Kasumi-1 (cell line): ENCODE results near the gene PPIF.
A peak's percentile ranks its signal among the peaks of the same experiment; 100 is the strongest.

Experiments used
- DNase-seq, 2 experiments: peaks; one replicate each; lab custom pipeline; 2025; lab: John Stamatoyannopoulos, UW

The PPIF gene

DNA sequence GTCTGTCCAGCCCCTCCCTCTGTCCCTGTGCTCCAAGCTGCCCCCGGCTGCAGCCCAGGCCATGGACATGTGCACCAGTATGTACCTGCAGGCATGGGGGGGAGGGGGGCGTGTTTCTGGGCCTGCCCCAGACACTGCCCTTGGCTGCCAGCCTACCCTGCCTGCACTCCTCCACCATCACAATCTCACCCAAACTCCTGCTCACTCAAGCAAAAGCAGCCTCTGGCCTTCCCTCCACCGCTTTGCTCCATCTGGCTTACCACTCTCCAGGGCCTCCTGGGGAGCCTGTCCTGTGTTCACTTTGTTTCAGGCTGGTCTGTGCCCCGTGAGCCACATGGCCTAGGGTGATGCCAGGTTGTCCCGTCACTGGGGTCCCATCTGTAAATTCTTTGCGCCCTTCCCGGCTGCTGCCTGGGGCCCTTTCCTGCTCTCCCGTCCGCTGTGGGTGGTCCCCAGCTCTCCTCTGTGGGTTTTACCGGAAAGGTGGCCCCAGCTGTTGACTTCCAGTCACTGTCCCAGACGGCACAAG is 33.3 kb upstream of the PPIF start:
- DNase-seq: no peak

DNA sequence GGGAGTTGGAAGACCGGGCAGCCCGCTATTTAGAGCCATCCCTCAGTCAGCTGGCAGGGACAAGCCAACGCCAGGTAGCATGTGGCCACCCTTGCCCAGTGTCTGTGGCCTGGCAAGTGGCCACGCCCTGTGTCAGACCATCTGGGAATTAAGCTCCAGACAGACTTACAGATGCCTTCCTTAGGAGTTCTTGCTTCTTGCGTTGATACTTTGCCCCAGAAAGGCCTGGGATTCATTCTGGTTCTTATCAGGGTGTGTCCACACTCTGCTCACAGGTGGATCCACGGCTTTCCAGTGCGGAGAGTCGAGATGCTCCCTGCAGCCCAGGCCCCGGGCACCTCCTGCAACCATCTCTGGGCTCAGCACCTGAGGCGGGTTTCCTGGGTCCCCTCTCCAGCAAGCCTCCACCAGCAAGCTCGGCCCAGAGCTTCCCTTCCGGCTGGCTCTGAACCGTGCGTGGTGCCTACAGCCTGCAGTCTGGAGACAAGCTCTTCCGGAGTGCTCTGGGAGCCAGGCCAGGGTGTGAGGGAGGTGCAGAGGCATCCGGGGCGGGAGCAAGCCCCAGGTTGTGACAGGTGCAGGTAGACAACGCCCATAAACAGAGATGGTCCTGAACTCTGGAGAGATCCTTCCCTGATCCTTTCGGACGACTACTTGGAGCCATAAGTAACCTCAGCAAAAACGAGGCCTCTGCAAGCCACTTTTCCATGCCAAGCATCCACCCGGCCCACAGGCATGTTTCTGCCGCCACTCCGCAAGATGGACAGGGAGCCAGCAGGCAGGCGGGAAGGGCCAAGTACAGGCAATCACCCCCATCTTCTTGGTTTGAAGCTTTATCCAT is 32.3 kb upstream of the PPIF start:
- DNase-seq: no peak

DNA sequence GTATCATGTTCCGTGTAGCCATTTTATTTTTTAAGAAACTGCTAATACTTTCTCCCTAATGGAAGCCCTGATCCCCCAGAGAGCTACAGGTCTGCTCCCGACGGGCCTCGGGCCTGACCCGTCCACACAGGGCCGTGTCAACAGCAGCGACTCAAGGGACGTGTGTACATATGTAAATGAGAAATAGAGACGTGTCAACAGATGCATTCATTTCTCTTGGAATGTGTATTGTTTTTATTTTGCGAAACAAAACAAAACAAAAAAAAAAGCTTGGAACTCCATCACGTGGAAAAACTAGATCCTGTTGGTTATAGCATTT is 31.7 kb upstream of the PPIF start:
- no peak for DNase-seq

DNA sequence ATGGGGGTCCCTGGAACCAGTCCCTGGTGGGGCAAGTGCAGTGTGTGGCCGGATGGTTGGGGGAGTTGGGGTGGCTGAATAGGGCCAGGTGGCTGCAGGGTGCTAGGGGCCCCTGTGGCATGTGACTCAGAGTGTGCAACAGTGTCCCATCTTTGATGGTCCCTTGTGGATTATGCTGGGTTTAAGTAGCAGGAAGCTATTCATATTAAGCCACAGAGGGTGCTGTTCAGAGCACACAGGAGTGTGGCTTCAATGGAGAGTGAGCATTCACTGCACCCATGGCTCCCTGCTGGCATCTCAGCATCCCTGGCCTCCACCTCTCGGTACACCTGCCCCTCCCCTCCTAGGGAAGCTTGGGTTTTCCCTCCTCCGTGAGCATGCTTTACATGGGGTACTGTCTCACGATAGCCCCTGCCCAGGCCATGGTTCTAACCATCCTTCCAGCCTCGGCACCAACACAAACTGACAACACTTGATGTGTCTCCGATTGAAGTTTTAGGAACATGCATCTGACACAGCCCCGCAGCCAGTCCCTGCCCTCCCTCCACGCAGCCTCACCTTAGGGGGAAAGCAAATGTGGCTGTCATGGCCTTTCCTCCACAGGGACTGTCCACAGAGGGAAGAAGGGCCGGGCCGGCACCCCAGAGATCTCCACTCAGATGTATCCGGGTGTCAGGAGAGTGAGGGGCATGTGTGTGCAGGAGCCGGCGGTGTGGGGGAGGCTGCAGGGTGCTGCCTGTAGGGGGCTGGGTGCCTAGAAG is 30.4 kb upstream of the PPIF start:
- peak; percentile 55 to 63 for DNase-seq

DNA sequence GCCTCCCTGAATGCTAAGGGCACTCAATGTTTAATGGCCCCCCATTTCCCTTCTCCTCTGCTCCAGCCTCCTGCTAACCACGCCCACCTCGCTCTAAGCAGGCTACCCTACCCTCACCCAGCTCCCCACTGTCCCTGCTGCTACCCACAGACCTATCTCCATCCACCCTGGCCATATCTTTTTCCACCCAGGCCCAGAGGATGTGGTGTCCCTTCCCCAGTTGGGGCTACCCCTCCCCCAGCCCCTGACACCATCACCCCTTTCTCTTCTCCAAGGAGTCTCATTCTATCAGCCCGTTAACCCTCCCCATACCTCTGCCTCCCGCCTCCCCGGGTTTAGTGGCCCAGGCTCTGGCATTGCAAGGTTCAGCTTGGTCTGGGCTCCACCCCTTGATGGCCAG is 28.9 kb upstream of the PPIF start:
- no peak for DNase-seq

DNA sequence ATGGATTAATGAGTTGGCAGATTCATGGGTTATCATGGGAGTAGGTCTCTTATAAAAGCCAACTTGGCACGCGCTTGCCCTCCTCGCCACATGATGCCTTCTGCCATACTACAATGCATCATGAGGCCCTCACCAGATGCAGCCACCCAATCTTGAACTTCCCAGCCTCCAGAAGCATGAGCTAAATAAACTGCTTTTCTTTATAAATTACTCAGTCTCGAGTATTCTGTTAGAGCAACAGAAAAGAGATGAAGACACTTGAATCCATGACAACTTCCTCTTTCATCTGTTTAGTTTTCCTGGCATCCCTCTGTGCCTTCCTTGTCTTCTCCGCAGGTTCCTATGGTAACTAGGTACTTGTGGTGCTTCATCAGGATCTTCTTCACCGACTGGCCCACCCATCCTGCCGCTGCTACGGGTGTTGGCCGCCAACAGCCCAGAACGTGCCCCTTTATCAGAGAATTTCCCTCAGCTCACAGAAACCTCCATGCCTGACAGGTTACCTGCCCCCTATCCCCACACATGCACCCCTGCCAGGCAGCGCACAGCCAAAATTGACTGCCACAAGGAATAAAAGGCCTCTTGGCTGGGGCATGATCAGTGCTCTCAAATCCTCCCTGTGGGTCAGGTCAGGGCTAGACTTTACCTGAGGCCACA is 28.0 kb upstream of the PPIF start:
- DNase-seq: peak in 1 of 2 experiments; percentile 15

DNA sequence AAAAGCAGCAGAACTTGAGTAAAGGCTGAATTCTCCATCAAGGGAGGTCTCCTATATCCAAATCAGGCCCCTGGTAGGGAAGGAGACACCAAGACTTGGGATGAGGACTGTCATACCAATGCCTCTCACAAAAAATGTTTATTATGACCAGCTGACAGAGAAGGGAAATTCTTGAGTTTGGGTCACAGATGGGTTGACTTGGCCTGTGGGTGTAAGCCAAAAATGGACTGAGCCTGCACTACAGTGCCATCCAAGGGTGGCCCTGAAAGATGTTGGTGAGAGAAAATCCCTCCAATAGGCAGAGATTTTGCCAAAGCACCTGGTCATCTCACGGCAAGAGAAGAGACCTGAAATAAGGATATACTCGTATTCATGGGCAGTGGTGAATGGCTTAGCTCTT is 27.0 kb upstream of the PPIF start:
- DNase-seq: no peak

DNA sequence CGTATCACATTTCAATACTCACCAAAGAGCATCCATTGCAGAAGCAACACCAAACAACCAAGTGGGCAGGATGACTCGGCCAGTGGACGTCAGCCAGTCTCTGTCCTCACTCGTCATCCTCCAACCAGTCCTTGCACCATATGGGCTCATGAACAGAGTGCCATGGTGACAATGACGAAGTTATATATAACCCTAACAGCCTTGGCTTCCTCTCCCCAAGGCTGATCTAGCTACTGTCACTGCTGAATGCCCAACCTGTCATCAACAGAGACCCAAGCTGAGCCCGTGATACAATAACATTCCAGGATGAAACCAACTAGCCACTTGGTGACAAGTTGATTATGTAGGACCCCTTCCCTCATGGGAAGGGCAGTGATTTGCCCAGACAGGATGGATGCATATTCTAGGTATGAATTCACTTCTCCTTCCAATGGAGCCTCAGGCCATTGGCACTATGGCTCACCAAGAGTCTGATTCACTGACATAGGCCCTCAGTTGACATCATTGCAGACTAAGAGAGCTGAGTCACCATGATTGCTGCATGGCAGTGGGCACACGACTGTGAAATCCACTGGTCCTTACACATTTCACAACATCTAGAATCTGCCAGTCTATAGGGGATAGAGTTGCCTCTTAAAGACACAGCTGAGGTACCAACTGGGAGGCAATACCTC is 26.3 kb upstream of the PPIF start:
- DNase-seq: no peak

DNA sequence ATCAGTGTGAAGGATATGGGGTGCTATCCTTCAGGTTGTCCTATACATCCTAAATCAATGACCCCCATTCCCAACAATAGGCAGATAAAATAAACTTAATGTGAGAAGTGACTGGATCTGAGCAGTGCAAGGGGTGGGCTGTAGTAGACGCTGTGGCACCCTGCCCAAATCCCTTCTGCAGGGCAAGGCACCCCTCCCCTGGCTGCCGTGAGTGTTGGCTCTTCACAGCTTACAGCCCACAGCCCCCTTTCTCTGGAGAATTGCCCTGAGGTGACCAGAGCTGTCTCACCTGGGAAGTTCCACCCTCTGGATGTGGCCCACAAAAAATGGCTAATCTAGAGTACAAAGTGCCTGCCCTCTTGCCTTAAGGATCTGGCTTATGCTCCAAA is 25.8 kb upstream of the PPIF start:
- DNase-seq: no peak

DNA sequence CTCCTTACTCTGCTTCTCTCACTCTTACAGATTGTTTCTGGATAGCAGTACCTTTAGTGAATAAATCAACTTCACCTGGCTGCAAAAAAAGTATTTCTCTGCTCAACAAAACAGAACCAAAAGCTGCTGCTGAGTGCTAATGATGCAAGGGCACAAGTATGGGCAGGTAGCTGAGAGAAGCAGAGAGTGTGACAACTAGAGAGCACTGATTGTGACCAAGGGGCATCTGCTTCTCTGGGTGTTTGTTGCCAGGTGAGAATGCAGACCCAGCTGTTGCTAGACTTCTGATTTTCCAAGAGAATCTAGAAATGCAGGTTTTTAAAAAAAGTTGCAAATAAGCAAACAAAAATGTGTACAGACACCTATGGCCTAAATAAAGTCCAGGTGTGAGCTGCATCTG is 25.3 kb upstream of the PPIF start:
- DNase-seq: no peak

DNA sequence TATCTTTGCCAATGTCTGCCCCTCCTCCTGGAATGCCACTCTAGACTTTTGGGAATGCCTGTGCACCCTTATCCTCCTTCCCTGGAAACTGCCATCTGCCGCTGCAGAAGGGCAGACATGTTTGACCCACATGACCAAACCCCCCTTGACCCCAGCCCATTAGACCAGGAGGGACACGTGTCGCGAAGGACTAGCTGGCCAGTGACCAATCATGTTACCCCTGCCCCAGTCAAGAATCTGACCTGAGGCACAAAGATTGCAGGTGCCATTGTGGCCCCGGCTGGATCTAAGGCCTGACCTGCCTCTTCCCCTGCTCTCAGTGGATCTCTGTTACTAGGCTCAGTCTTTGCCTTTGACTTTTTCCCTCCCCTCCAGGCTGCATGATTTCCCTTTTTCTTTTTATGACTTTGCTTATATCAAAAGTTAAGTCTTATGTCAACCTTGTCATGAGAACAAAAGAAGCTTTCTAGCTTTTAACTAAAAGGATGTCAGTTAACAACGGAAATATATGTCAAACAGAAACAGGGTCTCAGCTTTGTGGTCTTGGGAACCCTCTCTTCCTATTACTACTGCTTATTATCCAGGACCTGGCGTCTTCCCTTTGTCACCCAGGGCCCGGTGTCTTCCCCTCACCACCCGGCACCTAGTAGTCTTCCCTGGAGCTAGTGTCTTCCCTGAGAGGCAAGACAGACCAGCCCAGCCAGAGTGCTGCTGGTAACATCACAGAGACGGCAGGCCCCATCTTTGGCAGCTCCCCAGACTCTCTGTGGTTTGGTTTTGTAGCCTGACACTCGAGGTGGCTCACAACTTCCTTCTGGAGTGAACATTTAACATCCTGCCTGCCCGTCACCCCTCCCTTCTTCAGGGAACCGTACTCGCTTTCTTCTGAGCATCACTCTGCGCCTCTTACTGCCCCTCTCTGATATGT is 24.4 kb upstream of the PPIF start:
- peak; percentile 100 for DNase-seq

DNA sequence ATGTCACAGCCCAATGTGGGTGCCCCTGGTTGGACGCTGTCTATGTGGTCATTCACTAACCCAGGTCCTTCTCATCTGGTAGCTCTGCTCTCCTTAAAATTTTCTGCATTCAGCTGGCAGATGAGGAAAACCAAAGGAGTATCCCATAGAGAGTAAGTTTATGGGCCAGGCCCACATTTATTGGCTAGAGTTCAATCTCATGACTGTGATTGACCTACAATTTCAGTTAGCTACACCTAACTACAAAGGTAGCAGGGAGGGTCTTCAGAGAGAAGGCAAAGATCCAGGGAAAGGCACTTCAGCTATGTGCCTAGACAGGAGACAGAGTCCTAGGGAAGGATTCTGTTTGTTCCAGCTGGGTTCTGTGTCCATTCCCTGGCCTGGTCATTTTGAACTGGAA is 23.7 kb upstream of the PPIF start:
- no peak for DNase-seq

DNA sequence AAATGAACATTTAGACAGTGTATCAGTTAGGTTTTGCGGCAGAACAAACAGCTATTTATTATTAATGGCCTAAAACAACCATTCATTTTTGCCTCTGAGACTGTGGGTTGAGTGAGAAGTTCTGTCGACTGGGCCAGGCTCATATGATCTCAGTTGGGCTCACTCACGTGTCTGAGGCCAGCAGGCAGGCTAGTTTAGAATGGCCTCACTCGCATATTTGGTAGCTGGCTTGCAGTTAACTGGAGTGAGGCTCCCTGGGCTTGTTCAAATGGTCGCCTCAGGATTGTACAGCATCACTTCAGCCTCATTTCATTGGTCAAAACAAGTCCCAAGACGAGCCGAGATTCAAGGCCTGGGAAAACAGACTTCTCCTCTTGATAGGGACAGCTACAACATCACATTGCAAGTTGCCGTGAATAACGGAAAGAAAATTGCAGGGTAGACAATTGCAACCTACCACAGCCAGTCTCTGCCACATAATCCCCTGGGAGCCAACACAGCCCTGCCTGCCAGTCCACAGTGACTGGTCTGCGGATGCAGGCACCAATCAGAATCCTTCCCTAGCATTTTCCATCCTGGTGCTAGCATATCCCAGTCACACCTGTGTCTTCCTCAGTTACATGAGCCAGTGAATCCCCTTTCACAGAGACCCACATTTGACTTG is 23.1 kb upstream of the PPIF start:
- no peak for DNase-seq

DNA sequence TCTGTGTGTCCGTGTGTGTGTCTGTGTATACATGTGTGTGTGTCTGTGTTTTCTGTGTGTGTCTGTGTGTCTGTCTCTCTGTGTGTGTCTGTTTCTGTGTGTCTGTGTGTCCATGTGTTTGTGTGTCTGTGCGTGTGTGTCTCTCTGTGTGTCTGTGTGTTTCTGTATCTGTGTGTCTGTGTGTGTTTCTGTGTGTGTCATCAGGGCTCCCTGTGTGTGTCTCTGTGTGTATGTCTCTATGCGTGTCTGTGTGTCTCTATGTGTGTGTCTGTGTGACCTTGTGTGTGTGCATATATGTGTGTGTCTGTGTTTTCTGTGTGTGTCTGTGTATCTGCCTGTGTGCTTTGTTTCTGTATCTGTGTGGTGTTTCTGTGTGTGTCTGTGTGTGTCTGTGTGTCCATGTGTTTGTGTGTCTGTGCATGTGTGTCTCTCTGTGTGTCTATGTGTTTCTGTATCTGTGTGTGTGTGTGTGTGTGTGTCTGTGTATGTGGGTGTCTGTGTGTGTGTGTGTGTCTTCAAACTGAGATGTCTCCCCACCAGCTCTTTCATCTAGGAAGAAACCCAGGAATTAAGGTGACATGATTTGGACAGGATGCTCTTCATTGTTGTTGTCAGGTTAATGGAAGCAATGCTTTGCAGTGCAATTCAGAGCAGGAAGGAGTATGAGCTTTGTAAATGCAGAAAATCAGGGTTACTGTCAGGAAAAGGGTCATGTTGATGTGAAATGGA is 20.7 kb upstream of the PPIF start:
- no peak for DNase-seq

DNA sequence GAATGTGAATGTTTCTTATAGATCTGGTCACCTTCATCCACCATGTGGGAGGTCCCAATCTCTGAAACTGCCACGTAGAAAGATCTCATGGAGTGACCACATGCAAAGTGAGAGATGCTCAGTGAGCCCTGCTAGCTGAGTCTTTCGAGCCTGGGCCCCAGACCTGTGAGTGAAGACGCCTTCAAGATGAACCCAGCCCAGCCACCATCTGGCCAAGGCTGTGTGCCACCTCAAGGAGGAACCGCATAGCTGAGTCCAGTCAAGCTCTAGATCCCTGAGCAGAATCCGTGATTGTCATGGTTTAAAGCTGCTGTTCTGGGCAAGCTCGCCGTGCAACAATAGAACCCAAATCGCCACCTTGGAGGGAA is 20.2 kb upstream of the PPIF start:
- no peak for DNase-seq

DNA sequence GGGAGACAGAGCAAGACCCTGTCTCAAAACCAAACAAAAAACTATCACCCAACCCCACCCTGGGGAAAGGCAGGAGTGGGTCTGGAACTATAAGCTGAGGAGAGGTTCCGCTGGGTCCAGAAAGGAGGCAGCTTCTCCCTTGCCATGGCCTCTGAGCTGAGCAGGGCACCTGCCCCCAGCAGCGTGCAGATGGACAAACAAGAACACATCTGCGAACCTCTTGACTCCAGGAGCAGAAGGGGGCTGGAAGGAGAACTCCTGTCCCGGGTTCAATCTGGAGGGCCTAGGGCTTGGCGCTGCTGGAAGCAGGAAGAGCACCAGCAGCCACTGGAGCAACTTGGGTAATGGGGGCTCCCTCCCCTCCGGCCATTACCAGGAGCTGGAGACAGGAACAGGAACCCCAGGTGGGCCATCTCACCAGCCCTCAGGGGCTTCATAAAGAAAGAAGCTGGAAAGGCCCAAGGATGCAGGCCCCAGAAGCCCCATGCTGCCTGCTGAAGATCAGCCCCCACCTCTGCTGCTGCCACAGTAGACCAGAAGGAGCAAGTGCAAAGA is 19.0 kb upstream of the PPIF start:
- no peak for DNase-seq

DNA sequence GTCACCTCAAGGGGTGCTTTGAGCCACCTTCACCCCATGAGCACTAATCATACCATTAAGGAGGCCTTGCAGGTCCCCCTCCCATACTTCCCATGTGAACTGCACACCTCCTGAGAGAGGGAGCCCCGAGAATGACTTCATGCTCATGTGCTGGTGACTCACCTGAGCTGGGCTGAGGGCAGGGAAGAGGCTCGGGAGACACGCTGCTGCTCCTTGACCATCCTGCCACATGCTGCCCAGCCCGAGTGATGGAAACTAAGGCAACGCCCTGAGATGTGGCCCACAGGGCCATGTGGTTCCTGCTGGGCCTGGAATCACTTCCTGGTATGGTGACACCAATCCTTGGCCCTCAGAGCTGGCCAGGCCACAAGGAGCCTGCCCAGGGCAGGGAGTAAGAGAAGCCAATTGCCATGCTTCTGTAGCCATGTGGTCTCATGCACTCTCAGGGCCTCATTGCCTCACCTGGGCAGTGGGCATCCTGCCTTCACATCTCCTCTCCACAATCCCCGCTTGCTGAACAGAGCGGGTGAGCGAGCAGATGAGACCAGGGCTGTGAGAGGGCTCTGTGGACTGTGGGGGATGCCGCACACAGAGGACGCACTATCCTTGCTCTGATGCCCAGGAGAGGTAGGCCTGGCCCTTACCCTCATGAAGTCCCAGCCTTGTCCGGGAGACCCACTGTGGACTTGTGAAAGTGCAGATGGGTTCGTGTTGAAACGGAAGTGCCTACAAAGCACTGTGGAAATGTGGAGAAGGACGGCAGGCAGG is 18.3 kb upstream of the PPIF start:
- DNase-seq: no peak

DNA sequence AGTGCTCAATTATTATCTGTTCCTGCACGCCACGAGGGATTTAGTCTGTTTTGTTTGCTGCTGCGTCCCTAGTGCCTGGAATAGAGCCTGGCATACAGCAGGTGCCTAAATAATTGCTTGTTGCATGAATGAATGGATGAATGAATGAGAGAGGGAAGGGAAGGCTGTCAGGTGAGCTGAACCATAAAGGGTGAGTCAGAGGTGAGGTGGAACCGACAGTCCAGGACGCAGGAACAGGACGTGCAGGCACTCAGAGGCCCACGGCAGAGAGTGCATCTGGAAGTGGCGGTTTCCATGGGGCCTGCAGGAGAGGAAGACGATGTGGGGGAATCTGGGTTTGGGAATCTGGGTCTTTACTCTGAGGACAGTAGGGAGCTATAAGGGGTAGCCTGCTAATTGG is 17.7 kb upstream of the PPIF start:
- DNase-seq: no peak

DNA sequence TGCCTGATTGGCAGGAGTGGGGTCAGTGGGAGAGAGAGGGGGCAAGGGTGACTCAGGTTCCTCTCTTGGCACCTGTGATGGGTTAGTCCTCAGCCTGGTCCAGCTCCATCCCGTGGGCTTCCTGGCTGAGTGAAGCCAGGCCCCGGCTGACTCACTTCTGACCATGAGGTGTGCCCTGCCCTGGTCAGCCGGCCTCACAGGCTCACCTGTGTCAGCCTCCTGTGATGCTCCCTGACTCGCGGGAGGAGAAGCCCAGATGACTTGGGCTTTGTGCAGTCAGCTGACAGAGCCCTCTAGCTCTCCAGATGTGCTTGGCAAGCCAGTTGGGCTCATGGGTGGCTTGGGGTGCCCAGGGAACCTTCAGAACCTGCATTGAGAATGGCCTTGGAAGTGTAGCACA is 16.0 kb upstream of the PPIF start:
- no peak for DNase-seq
